ENCODE measurements around the gene NOS2. TPM values are rescaled to one million over a fixed set of nuclear protein-coding genes. Genes with fewer than 3 reads are reported as not detected.
A peak's percentile ranks its signal among the peaks of the same experiment; 100 is the strongest.

The NOS2 gene
- total RNA-seq, 1 donor from 2014 or later = 26.6 TPM

DNA sequence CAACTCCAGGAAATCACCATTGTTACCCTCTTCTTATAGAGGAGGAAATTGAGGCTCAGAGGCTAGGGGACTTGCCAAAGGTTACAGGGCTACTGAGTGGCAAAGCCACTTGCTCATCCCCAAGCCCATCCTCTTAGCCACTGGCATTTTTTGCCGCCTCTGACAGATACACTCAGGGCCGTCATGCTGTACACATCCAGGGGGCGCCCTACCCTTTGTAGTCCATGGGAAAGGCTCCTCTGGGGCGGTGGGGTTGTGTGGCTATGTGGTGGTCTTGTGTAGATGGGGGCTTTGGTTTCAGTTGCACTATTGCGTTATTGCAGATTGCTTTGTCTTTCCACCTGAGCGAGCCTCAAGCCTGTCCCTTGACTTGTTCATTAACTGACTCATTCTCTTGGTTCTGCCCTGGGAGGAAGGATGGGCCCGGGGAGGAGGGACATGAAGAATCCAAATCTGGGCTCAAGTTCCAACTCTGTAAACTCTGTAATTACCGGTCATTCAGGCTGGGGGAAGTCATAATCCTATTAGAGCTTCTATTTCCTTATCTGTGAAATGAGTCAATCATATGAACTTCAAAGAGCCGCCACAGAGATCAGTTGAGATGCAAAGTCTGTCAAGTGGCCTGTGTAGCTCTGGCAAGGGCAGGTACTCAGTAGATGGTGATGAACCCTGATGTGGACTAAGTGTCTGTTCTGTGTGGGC, 2.8 kb downstream of the NOS2 start:
- H3K27me3 Mint-ChIP-seq (ENCODE audit: insufficient read depth, low read depth) = peaks cover 21% of the 10 kb centered on the region
- H3F3A ChIP-seq (ENCODE audit: low read depth) = peaks cover 5% of the 10 kb centered on the region
- H2AFZ ChIP-seq (replicated peaks) = no peak overlapping the region
- peaks cover 5% of the 10 kb centered on the region for H3K4me1 ChIP-seq
- H3K27ac ChIP-seq = no peak overlapping the region
- no peaks in the 10 kb centered on the region for H3K79me2 ChIP-seq (ENCODE audit: low read depth)
- H3K36me3 Mint-ChIP-seq = no peaks in the 10 kb centered on the region
- no peaks in the 10 kb centered on the region for H4K20me1 ChIP-seq (ENCODE audit: low read depth)
- no peak for TF ChIP-seq EZH2 (IDR thresholded peaks at IDR 0.05)
- TF ChIP-seq, protein P1, sequence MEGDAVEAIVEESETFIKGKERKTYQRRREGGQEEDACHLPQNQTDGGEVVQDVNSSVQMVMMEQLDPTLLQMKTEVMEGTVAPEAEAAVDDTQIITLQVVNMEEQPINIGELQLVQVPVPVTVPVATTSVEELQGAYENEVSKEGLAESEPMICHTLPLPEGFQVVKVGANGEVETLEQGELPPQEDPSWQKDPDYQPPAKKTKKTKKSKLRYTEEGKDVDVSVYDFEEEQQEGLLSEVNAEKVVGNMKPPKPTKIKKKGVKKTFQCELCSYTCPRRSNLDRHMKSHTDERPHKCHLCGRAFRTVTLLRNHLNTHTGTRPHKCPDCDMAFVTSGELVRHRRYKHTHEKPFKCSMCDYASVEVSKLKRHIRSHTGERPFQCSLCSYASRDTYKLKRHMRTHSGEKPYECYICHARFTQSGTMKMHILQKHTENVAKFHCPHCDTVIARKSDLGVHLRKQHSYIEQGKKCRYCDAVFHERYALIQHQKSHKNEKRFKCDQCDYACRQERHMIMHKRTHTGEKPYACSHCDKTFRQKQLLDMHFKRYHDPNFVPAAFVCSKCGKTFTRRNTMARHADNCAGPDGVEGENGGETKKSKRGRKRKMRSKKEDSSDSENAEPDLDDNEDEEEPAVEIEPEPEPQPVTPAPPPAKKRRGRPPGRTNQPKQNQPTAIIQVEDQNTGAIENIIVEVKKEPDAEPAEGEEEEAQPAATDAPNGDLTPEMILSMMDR (IDR thresholded peaks at IDR 0.05) = peak; percentile 33
- no peaks in the 10 kb centered on the region for H3K36me3 ChIP-seq
- no peak for DNase-seq (ENCODE audit: low spot score)
- no peak overlapping the region for H3K27ac Mint-ChIP-seq
- peaks cover 38% of the 10 kb centered on the region for H3K4me1 Mint-ChIP-seq
- H3K9me3 Mint-ChIP-seq = no peaks in the 10 kb centered on the region
- H3K4me3 Mint-ChIP-seq = no peak overlapping the region
- H3K9ac ChIP-seq = no peak overlapping the region
- H3K9me3 ChIP-seq (ENCODE audit: low read depth) = no peaks in the 10 kb centered on the region
- no peak overlapping the region for H3K4me3 ChIP-seq
- H3K27me3 ChIP-seq = peaks cover 22% of the 10 kb centered on the region
- H3K4me2 ChIP-seq = no peak overlapping the region

- Mint-ChIP-seq H3K9me3 (no peaks in the 10 kb centered on the region), H3K4me3 (peak overlapping the region; percentile 81), H3K4me1 (peaks cover 30% of the 10 kb centered on the region), H3K27ac (no peak overlapping the region), H3K36me3 (no peaks in the 10 kb centered on the region), H3K27me3 (ENCODE audit: insufficient read depth, low read depth) (peaks cover 16% of the 10 kb centered on the region)
- Histone ChIP-seq H3K9me3 (ENCODE audit: low read depth) (no peaks in the 10 kb centered on the region), H3K4me2 (peak overlapping the region; percentile 96), H3F3A (ENCODE audit: low read depth) (peaks cover 5% of the 10 kb centered on the region), H2AFZ (replicated peaks) (peak overlapping the region; percentile 98), H3K4me1 (peaks cover 5% of the 10 kb centered on the region), H4K20me1 (ENCODE audit: low read depth) (no peaks in the 10 kb centered on the region), H3K27ac (no peak overlapping the region), H3K9ac (no peak overlapping the region), H3K36me3 (no peaks in the 10 kb centered on the region), H3K27me3 (peaks cover 27% of the 10 kb centered on the region), H3K79me2 (ENCODE audit: low read depth) (no peaks in the 10 kb centered on the region), H3K4me3 (peak overlapping the region; percentile 51)
- DNase-seq (ENCODE audit: low spot score) = no peak
- TF ChIP-seq EZH2phosphoT487 (IDR thresholded peaks at IDR 0.05) = no peak
- TF ChIP-seq EZH2 (IDR thresholded peaks at IDR 0.05) = no peak
- TF ChIP-seq, protein P1 (IDR thresholded peaks at IDR 0.05) = no peak
Observed at GRCh38 chr17:27793906-27794569, 6.3 kb downstream of the NOS2 start.

DNA sequence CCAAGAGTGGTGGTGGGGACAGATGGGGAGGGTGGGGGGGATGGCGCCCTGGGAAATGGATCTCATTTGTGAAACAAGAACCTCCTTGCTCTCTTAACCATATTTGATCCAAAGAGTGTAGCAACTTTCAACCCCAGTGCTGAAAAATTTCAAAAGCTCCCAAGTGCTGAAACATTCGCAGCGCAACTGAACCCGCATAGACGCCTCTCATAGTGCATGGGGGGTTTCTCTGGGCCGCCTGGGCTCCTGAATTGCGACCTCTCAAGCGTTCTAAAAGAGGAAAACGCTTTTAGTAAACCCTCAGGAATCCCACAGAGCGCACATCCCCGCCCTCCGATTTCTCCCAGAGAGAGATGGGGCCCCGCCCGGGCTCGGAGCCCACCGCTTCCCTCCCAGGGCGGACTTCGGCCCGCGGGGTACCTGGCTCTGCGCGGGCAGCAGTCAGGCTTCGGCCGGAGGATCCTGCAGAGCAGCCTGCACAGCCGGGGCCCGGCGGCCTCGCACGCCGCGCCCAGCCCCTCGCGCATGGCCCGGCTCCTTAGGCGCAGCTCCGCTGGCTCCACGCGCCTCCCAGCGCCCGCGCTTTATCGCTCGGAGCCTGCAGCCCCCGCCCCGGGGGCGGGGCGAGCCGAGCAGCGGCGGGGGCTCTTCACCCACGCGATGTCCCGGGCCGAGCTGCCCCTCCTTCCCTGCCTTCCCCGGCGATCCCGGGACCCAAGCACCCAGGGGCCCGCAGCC, 7.0 kb downstream of the NOS2 start:
- H3K27me3 ChIP-seq = peaks cover 27% of the 10 kb centered on the region
- DNase-seq (ENCODE audit: low spot score) = peak; percentile 80
- no peaks in the 10 kb centered on the region for H3K79me2 ChIP-seq (ENCODE audit: low read depth)
- H3K9ac ChIP-seq = no peak overlapping the region
- H3K4me2 ChIP-seq = peak overlapping the region; percentile 96
- Mint-ChIP-seq H3K4me3 (peak overlapping the region; percentile 81), H3K36me3 (no peaks in the 10 kb centered on the region), H3K9me3 (no peaks in the 10 kb centered on the region), H3K4me1 (peaks cover 29% of the 10 kb centered on the region), H3K27me3 (ENCODE audit: insufficient read depth, low read depth) (peaks cover 15% of the 10 kb centered on the region), H3K27ac (no peak overlapping the region)
- peak overlapping the region; percentile 98 for H2AFZ ChIP-seq (replicated peaks)
- peak overlapping the region; percentile 51 for H3K4me3 ChIP-seq
- peaks cover 5% of the 10 kb centered on the region for H3K4me1 ChIP-seq
- H3K27ac ChIP-seq = no peak overlapping the region
- H3K36me3 ChIP-seq = no peaks in the 10 kb centered on the region
- peaks cover 5% of the 10 kb centered on the region for H3F3A ChIP-seq (ENCODE audit: low read depth)
- no peaks in the 10 kb centered on the region for H3K9me3 ChIP-seq (ENCODE audit: low read depth)
- no peaks in the 10 kb centered on the region for H4K20me1 ChIP-seq (ENCODE audit: low read depth)
- TF ChIP-seq EZH2phosphoT487 (IDR thresholded peaks at IDR 0.05) (no peak), EZH2 (IDR thresholded peaks at IDR 0.05) (peak; percentile 34)
- TF ChIP-seq, protein P1 (IDR thresholded peaks at IDR 0.05) = no peak

Measured in neural progenitor cell (in vitro differentiated cells).